Measurements from ENCODE around the gene PXDN. TPM values are rescaled to one million over a fixed set of nuclear protein-coding genes. Genes with fewer than 3 reads are reported as not detected.

Gene PXDN
- total and polyA plus RNA-seq, 9 of the 15 experiments (the other 6 are each of a cell fraction or from before 2014, with no cell fraction given): 0.49 TPM; not detected in 8

DNA sequence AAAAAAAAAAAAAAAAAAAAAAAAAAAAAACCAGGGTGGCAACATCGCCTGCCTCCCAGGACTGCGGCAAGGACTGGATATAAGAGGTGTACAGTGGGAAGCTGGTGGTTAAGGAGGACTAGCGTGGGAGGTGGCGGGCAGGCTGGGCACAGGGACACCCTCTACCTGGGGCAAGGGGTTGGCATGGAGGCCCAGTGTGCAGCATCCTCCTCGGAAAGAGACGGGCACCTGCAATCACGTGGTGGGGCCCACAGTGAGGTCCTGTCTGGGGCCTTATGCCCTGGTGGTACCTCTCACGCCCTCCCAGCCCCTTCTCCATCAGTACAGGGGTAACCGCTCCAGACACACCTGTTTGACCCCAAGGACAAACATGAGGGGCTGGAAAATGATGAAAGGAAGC, 27.9 kb downstream of the PXDN start:
- Histone ChIP-seq H3K79me2 (ENCODE audit: control insufficient read depth, insufficient read depth, low read length) (no peaks in the 10 kb centered on the region), H4K20me1 (replicated peaks; ENCODE audit: control insufficient read depth, insufficient read depth, low read length) (no peaks in the 10 kb centered on the region), H3K4me2 (ENCODE audit: insufficient read depth, low read length) (no peak overlapping the region), H3K9me1 (ENCODE audit: control insufficient read depth, insufficient read depth, low read length) (no peaks in the 10 kb centered on the region), H3K36me3 (ENCODE audit: control insufficient read depth, insufficient read depth, low read length) (no peaks in the 10 kb centered on the region), H2AFZ (ENCODE audit: low read depth, low read length) (no peak overlapping the region), H3K27ac (ENCODE audit: extremely low read depth, low read depth, low read length) (no peak overlapping the region), H3K9ac (ENCODE audit: insufficient read depth in 1 of 2, low read depth in 2 of 2, low read length in 2 of 2) (no peak overlapping the region), H3K4me3 (no peak overlapping the region), H3K27me3 (ENCODE audit: control insufficient read depth in 2 of 2, insufficient read depth in 2 of 2, low read length in 2 of 2) (peaks cover 0 to 34% of the 10 kb centered on the region in 2 experiments; a peak in 2 of 5 replicates), H3K9me3 (replicated peaks; ENCODE audit: control insufficient read depth, insufficient read depth, low read depth, low read length) (no peaks in the 10 kb centered on the region), H3K4me1 (replicated peaks in 1 of 2; ENCODE audit: control insufficient read depth in 2 of 2, insufficient read depth in 2 of 2, low read length in 2 of 2) (no peaks in the 10 kb centered on the region)
- 3% methylated on average over 8 of the region's 9 CpGs for WGBS (ENCODE audit: insufficient coverage, low coverage, missing lambda C conversion rate)
- POLR2A ChIA-PET: no interaction called here
- CTCF ChIA-PET (ENCODE audit: low intra/inter-chr PET ratio): no interaction called here
- intact Hi-C loops (cut with micrococcal nuclease) (no loop called here), in situ Hi-C loops (cut with MboI) (no loop called here)
- BruUV-seq (replicated peaks): no TSS peak
- ATAC-seq: no peak
- no peak for DNase-seq (ENCODE audit: extremely low read depth in 1 of 4, low spot score in 3 of 4)
- no peak for FAIRE-seq
- TF ChIP-seq ZNF79 (CRISPR knock-in tag; IDR thresholded peaks at IDR 0.05; ENCODE audit: low read depth): no peak
- TF ChIP-seq YBX1 (IDR thresholded peaks at IDR 0.05): no peak
- TF ChIP-seq SIN3B (IDR thresholded peaks at IDR 0.05; ENCODE audit: low read depth): no peak
- no peak for TF ChIP-seq IRF2 (CRISPR knock-in tag; IDR thresholded peaks at IDR 0.05)
- TF ChIP-seq, protein P1, sequence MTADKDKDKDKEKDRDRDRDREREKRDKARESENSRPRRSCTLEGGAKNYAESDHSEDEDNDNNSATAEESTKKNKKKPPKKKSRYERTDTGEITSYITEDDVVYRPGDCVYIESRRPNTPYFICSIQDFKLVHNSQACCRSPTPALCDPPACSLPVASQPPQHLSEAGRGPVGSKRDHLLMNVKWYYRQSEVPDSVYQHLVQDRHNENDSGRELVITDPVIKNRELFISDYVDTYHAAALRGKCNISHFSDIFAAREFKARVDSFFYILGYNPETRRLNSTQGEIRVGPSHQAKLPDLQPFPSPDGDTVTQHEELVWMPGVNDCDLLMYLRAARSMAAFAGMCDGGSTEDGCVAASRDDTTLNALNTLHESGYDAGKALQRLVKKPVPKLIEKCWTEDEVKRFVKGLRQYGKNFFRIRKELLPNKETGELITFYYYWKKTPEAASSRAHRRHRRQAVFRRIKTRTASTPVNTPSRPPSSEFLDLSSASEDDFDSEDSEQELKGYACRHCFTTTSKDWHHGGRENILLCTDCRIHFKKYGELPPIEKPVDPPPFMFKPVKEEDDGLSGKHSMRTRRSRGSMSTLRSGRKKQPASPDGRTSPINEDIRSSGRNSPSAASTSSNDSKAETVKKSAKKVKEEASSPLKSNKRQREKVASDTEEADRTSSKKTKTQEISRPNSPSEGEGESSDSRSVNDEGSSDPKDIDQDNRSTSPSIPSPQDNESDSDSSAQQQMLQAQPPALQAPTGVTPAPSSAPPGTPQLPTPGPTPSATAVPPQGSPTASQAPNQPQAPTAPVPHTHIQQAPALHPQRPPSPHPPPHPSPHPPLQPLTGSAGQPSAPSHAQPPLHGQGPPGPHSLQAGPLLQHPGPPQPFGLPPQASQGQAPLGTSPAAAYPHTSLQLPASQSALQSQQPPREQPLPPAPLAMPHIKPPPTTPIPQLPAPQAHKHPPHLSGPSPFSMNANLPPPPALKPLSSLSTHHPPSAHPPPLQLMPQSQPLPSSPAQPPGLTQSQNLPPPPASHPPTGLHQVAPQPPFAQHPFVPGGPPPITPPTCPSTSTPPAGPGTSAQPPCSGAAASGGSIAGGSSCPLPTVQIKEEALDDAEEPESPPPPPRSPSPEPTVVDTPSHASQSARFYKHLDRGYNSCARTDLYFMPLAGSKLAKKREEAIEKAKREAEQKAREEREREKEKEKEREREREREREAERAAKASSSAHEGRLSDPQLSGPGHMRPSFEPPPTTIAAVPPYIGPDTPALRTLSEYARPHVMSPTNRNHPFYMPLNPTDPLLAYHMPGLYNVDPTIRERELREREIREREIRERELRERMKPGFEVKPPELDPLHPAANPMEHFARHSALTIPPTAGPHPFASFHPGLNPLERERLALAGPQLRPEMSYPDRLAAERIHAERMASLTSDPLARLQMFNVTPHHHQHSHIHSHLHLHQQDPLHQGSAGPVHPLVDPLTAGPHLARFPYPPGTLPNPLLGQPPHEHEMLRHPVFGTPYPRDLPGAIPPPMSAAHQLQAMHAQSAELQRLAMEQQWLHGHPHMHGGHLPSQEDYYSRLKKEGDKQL (CRISPR knock-in tag; IDR thresholded peaks at IDR 0.05; ENCODE audit: borderline replicate concordance): no peak
- no peak for TF ChIP-seq CAMTA2 (CRISPR knock-in tag; conservative IDR thresholded peaks at IDR 0.05)
- TF ChIP-seq, protein P2, sequence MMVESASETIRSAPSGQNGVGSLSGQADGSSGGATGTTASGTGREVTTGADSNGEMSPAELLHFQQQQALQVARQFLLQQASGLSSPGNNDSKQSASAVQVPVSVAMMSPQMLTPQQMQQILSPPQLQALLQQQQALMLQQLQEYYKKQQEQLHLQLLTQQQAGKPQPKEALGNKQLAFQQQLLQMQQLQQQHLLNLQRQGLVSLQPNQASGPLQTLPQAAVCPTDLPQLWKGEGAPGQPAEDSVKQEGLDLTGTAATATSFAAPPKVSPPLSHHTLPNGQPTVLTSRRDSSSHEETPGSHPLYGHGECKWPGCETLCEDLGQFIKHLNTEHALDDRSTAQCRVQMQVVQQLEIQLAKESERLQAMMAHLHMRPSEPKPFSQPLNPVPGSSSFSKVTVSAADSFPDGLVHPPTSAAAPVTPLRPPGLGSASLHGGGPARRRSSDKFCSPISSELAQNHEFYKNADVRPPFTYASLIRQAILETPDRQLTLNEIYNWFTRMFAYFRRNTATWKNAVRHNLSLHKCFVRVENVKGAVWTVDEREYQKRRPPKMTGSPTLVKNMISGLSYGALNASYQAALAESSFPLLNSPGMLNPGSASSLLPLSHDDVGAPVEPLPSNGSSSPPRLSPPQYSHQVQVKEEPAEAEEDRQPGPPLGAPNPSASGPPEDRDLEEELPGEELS (CRISPR knock-in tag; IDR thresholded peaks at IDR 0.05; ENCODE audit: borderline replicate concordance): no peak
- TF ChIP-seq HOXB6 (CRISPR knock-in tag; IDR thresholded peaks at IDR 0.05; ENCODE audit: borderline replicate concordance): no peak
- no peak for TF ChIP-seq CHD2 (IDR thresholded peaks at IDR 0.05; ENCODE audit: low read depth, low read length)
- TF ChIP-seq PCBP2 (IDR thresholded peaks at IDR 0.05; ENCODE audit: low read depth, low read length, poor library complexity, severe bottlenecking): no peak
- TF ChIP-seq MED1 (CRISPR knock-in tag; IDR thresholded peaks at IDR 0.05; ENCODE audit: borderline replicate concordance): no peak
- no peak for TF ChIP-seq ETS2 (tag; IDR thresholded peaks at IDR 0.05; ENCODE audit: borderline replicate concordance, poor library complexity, severe bottlenecking)

Measured in K562 (cell line).